HG03558 (cell line): ENCODE results near the gene ERVFRD-1.
"Not testable (repeated sequence)": the region's sequence is repeated elsewhere in the genome, so short reads cannot be mapped to it uniquely, and the experiment has no call there.

ENCODE experiments used
- ATAC-seq: cut with Tn5 transposase; IDR thresholded peaks from one replicate; pipeline ENCODE4 v1.9.1; 2021; ENCODE audit warnings: moderate number of reproducible peaks; ENCODE audit not compliant: unreplicated experiment; ENCODE audit errors: extremely low read depth

The ERVFRD-1 gene

DNA sequence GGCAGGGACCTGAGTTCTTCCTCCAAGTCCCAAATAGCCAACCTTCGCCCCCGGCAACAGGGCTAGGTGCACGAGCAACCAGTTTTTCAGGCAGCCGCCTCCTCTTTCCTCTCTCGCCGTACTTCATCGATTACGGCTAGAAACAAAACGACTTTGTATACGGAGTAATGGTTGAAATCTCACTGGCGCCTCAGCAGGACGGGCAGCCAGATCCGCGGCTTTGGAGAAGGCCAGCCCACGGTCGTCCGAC, 18.2 kb downstream of the ERVFRD-1 start:
- ATAC-seq, result no peak

DNA sequence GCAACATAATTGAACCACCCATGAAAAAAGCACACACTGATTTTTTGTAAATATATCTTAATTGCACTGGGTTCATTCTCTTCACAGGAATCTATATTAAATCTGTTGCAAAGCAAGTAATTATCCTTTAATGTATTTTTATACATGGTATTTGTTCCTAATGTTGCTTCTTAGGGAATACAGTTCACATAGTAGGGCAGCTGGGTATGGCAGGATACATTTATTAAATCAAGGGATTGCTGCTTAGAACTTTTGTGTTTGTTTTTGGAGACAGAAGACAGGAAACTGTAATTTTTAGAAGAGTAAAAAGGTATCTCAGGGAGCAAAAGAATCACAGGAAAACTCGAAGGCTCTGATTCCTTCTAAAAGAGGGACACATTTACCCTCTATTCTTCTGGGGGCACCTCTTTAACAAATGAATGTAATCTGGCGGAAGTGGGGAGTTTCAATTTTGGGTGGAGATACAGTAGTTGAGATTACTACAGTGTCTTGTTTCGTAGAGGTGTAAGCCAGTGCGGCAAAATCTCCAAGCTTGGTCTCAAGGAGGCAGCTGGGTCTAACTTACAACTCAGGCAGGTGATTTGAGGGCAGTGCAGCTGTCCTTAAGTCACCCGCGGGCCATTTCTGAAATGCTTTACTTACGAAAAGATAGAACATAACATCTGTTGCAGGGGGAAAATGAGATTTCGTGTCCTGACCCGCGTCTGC, 18.7 kb downstream of the ERVFRD-1 start:
- ATAC-seq, result peak; percentile 27

DNA sequence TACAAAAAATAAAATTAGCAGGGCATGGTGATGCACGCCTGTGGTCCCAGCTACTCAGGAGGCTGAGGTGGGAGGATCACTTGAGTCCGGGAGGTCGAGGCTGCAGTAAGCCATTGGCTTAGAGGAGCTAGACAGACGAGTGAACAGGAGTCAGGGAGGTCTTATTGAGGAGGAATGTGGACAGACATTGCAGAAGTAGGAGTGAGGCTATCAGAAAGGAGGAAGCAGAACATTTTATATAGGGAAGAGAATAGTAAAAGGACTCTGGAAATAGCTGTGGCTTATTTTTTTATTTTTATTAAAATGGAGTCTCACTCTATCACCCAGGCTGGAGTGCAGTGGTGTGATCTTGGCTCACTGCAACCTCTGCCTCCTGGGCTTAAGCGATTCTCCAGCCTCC, 20.4 kb downstream of the ERVFRD-1 start:
- not testable (repeated sequence) for ATAC-seq

DNA sequence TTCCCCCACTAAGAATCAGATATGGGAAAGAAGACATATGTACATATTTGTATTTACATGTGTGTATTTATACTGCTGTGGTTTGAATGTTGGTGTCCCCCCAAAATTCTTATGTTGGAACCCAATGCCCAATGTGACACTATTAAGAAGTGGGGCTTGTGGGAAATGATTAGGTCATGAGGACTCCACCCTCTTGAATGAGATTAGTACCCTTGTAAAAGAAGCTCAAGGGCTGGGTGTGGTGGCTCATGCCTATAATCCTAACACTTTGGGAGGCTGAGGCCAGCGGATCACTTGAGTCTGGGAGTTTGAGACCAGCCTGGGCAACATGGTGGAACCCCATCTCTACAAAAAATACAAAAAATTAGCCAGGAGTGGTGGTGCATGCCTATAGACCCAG, 21.8 kb downstream of the ERVFRD-1 start:
- ATAC-seq, result no peak

DNA sequence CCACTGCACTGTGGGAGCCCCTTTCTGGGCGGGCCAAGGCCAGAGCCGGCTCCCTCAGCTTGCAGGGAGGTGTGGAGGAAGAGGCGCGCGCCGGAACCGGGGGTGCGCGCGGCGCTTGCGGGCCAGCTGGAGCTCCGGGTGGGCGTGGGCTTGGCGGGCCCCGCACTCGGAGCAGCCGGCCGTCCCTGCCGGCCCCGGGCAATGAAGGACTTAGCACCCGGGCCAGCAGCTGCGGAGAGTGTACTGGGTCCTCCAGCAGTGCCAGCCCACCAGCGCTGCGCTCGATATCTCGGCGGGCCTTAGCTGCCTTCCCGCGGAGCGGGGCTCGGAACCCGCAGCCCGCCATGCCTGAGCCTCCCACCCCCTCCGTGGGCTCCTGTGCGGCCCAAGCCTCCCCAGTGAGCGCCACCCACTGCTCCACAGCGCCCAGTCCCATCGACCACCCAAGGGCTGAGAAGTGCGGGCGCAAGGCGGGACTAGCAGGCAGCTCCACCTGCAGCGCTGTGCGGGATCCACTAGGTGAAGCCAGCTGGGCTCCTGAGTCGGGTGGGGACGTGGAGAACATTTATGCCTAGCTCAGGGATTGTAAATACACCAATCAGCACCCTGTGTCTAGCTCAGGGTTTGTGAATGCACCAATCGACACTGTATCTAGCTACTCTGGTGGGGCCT, 24.2 kb downstream of the ERVFRD-1 start:
- not testable (repeated sequence) for ATAC-seq

DNA sequence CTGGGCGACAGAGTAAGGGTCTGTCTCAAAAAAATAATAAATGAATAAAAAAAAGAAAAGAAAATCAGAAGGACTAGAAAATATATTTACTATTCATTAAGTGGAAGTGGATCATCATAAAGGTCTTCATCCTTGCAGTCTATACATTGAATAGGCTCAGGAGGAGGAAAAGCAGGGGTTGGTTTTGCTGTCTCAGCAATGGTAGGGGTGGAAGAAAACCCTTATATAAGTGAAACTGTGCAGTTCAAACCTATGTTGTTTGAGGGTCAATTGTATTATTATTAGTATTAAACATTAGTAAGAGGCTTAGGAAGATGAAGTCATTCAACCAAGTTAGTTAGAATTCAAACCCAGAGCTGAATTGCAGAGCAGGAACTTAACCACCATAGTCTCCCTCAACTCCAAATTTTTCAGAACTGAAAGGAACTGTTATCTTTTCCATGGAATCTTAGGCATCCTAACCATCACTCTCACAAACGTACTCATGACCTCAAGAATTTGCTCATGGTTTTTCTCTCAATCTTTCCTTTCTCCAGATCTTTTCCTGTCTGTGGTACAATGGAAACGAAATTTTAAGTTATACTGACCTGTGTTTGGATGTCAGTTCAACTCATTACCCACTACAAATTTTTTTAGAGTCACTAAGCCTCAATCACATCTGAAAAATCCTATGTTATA, 25.6 kb downstream of the ERVFRD-1 start:
- no peak for ATAC-seq

DNA sequence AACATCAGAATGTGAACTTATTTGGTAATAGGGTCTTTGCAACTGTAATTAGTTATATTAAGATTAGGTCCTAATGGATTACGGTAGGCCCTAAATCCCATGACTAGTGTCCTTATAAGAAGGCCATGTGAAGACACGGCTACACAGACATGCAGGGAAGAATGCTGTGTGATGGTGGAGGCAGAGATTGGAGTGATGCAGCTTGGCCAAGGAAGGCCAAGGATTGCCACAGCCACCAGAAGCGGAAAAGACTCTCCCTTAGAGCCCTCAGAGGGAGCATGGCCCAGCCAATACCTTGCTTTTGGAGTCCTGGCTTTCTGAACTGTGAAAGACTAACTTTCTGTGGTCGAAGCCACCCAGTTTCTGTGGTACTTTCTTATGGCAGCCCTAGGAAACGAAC, 27.6 kb downstream of the ERVFRD-1 start:
- ATAC-seq, result no peak

DNA sequence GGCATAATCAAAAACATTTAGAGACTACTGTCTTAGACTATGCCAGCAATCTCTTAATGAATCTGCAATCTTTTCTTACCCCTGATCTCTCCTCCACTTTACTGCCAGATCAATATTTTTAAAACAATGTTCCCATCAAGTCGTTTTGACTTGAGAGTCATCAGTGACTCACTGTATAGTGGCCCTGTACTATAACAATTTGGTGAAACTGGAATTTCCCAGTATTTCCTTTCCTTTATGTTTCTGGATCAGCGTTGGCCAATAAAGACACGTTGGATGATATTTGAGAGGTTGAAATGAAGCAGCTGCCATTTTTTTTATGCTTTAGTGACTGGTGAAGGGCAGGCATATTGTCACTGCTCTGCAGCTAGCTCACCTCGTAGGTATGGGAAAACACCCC, 28.0 kb downstream of the ERVFRD-1 start:
- no peak for ATAC-seq

DNA sequence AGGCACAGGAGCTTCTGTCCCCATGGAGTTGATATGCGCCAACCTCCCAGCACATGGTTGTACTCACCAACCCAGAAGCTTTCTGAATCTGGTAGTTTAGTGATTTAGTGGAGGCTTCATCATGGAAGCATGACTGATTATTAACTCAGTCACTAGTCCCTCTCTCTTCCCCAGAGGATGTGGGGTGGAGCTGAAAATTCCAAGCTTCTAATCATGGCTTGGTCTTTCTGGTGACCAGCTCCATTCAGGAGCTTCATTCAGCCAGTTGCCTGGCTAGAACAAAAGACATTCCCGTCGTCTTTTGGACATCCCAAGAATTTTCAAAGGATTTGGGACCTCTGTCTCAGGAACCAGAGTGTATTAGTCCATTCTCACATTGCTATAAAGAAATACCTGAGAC, 31.2 kb downstream of the ERVFRD-1 start:
- ATAC-seq, result no peak

DNA sequence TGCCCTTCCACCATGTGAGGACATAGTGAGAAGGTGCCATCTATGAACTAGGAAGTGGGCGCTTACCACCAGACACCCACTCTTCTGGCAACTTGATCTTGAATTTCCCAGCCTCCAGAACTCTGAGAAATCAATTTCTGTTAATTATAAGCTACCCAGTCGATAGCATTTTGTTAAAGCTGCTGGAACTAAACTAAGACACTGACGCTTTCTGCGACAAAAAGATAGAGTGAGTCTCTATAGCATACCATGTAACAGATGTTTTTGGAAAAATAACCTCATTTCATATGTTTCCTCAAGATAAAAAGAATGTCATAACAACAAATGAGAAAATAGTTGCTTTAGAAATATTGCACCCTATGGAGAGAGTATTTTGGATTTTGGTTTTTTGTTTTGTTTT, 33.3 kb downstream of the ERVFRD-1 start:
- ATAC-seq, result no peak

DNA sequence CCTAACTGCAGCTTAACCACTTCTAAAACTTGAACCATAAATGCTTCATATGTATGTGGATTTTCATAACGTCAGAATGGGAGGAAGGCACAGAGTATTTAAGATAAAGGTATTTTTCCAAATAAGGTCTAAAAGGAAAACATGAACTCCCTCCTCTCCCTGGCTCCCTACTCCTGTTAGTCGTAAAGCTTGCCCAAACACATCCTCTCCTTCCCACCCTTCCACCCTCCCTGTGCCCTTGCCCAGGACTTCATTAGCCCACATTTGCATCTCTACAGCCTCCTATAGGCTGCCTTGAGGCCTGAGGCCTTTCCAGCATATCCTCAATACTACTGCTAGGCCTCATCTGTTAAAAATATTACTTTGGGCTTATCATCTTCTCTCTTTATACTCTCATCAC, 35.0 kb downstream of the ERVFRD-1 start:
- no peak for ATAC-seq

DNA sequence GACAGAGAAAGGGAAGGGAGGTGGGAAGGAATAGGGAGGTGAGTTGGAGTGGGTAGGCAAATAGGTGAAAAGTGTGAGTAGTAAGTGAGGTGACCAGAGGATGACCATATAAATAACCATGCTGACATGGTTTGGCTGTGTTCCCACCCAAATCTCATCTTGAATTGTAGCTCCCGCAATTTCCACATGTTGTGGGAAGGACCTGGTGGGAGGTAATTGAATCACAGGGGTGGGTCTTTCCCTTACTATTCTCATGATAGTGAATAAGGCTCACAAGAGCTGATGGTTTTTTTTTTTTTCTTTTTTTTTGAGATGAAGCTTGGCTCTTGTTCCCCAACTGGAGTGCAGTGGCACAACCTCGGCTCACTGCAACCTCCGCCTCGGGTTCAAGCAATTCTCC, 39.4 kb downstream of the ERVFRD-1 start:
- no peak for ATAC-seq

DNA sequence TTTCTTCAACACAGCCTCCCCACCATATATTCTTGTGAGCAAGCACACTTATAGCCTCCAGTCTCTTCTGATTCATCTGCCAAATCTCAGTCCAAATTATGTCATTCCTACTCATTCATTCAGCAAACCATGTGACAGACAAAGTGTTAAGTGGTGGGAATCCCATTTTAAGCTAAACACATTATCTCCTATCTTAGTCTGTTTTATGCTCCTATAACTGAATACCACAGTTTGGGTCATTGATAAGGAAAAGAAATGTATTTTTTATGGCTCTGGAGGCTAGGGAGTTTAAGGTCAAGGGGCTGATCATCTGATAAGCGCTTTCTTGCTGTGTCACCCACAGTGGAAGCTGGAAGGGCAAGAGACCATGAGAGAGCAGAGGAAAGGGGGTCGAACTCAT, 41.8 kb downstream of the ERVFRD-1 start:
- no peak for ATAC-seq

DNA sequence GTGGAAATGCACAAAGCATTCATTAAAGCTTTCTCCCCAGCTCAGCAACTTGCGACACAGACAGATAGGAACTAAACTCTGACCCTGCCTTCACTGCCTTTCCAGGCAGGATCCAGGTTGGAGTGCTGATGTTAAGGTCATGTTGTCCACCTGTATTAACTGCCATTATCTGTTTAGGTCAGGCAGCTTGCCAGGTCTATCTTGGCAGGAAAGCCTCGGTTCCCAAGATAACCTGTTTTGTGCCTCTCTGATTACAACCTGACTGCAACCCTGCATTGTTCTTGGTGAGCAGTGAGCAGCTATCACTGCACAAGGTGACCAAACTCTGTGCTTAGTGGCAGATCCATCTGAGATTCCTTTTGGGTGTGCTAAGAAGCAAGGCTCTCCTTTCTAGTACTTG, 44.2 kb downstream of the ERVFRD-1 start:
- no peak for ATAC-seq

DNA sequence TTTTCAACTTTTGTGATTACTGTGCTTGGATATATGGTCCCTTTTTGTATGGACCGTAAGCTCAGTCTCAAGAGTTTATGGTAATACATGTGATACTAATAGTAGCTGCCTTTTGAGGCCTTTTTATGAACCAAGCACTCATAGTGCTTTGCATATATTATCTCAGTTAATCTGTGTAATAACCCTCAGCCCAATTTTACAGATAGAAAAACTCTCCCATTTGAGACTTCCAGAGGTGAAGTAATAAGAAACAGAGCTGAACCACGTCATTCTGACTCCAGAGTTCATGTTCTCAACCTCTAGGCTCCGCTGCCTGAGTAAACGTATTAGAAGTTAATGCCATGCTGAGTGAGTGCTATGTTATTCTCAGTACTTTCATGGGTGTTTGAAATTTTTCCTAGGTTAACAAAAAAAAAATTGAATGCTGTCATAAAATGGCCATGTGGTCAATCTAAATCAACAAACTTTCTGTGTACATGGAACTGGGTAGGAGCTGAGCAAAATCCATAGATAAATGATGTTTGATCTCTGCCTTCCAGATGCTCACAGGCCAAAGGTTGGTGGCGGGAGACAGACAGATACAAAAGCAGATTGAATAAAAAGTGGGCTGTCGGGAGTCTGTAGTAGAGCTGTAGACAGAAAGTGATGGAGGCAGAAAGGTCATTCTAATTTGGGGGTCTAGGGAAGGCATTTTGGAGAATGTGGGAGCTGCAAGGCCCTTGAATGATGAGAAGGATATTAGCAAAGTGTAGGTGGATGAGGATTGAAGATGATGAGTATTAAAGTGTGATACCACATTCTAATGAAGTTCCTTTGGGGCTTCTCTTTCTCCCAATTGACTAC, 44.8 kb downstream of the ERVFRD-1 start:
- no peak for ATAC-seq

DNA sequence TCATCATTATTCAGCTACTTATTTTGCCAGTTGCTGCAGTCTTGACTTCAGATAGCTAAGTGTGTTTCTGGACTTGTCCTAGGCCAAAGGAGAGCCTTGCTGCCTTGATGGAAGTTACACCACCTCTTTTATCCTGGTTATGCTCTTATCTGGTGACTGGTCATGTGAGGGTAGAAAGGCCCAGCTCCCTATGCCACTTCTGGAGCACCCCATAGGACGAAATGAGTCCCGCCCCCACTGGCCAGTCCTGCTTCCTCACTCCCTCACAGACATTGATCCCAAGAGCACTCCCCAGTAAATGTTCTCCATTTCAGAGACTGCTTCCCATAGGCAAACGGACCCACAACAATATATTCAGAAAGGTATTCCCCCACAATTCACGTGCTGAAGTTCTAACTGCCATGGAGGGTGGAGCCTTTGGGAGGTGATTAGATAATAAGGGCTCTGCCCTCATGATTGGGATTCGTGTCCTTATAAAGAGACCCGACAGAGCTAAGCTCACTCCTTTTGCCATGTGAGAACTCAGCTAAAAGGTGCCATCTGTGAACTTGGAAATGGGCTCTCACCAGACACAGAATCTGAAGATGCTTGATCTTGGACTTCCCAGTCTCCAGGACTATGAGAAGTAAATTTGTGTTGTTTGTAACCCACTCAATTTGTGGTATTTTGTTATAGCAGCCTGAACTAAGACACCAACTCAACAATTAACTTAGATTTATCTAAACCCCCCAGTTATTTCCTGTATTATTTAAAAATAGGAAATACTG, 45.9 kb downstream of the ERVFRD-1 start:
- ATAC-seq, result no peak

DNA sequence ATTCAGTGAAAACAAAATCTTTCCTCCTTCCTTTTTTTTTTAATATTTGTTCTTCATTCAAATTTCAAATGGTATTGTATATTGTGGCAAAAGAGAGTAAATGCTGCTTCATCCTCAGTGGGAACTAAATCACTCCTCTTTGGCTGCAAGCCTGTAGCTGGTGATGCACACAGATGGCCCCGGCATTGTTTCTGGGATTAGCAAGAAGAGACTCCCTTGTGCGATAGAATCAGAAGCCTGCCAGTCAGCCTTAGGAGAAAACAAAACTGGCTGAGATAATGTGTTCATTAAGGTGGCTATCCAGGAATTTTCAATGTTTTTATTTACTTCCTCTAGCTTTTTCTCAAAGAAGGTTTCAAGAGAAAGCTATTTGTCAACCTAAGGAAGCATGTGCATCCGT, 46.7 kb downstream of the ERVFRD-1 start:
- ATAC-seq, result no peak

DNA sequence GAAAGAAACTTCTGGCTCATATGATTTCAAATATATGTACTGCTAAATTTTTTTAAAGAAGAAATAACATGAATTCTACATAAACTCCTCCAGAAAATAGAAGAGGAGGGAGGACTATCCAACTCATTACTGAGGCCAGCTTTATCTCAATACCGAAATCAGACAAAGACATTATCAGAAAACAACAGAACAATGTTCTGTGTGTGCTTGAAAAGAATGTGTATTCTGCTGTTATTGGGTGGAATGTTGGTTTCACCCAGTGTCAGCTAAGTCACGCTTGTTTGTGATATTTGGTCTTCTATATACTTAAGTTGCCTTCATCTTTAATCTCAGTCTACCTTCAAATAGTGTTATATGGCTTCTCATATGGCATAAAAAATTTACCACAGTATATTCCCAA, 48.8 kb downstream of the ERVFRD-1 start:
- no peak for ATAC-seq

DNA sequence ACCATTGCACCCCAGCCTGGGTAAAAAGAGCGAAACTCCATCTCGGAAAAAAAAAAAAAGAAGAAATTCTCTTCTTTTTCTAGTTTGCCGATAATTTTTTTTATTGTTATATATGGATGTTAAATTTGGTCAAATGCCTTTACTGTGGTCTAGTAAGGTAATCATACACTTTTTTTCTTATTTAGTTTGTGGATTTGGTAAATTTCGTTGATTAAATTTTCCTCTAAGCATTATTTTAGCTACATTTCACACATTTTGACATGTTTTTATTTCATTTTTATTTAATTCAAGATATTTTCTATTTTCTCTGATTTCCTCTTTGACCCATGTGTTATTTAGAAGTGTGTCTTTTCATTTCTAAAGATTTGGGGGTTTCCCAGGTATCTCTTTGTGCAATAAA, 49.4 kb downstream of the ERVFRD-1 start:
- no peak for ATAC-seq

DNA sequence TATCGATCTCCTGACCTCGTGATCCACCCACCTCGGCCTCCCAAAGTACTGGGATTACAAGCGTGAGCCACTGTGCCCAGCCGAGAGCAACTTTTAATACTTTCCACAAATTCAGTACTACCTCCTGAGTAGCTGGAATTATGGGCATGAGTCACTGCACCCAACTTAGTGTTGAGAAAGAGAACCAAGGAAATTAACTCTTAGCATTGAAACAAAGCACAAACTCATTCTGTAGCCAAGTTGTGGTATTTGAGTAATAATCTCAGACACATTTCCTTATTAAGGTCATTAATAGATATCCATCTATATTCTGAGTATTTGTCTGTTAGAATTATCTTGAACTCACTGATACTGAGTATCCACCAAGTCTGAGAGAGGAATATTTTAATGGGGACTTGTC, 53.1 kb downstream of the ERVFRD-1 start:
- ATAC-seq, result no peak
